ENCODE results near the gene NPAS2. TPM values are rescaled to one million over a fixed set of nuclear protein-coding genes. Genes with fewer than 3 reads are reported as not detected.
A peak's percentile ranks its signal among the peaks of the same experiment; 100 is the strongest.

Gene NPAS2
- total RNA-seq, 1 experiment from 2014 or later = 12.3 TPM

DNA sequence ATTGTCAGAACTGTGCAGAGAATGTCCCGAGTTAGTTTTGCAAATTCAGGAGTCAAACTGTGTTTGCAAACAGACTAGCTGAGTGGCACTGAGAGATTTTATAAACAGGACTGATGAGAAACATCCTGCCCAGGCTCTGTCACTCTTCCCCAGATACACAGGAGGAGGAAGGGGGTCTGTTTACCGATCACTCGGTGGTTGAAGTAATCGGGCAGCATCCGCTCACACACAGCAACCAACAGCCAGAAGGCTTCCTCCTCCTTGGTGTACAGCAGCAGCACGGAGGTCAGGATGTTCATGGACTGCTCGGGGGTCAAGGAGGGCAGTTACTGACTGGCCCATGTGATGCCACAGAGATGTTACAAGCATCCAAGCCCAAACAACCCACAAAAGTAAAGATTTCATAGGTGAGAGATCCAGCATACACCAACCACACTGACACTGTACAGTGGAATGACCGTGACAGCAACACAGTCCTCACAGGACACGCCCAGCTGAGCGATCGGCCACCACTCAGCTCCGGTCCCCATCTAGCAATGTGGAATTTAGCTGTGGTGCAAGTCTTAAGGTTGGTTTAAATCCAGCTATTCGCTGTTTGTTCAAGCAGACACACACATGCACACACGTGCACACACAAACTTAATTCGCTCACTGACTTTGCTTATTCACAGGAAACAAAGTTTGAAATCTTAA, 212.3 kb downstream of the NPAS2 start:
- Mint-ChIP-seq H3K4me1 (ENCODE audit: insufficient read depth, unreplicated experiment) (no peaks in the 10 kb centered on the region), H3K4me3 (ENCODE audit: unreplicated experiment) (no peak overlapping the region), H3K27me3 (ENCODE audit: insufficient read depth, unreplicated experiment) (no peaks in the 10 kb centered on the region), H3K9me3 (ENCODE audit: unreplicated experiment) (no peaks in the 10 kb centered on the region), H3K36me3 (ENCODE audit: insufficient read depth, unreplicated experiment) (peaks cover 99% of the 10 kb centered on the region), H3K27ac (ENCODE audit: low read depth, unreplicated experiment) (no peak overlapping the region)
- intact Hi-C loops (cut with micrococcal nuclease) = no loop called here
- no TSS peak for BruUV-seq (replicated peaks)
- DNase-seq (ENCODE audit: unreplicated experiment) = no peak
- ChIA-PET CTCF (interaction anchor here (0.6 to 3.6 kb wide), 10 partner anchors 11 to 422 kb away, joined by 3 to 22 read pairs (median 4); partner anchors contain the start of gene TBC1D8), POLR2A (interaction anchor here (1.4 kb wide), 1 partner anchor 118 kb away, joined by 4 read pairs; no protein-coding TSS in a partner anchor)
- TF ChIP-seq, protein P1, sequence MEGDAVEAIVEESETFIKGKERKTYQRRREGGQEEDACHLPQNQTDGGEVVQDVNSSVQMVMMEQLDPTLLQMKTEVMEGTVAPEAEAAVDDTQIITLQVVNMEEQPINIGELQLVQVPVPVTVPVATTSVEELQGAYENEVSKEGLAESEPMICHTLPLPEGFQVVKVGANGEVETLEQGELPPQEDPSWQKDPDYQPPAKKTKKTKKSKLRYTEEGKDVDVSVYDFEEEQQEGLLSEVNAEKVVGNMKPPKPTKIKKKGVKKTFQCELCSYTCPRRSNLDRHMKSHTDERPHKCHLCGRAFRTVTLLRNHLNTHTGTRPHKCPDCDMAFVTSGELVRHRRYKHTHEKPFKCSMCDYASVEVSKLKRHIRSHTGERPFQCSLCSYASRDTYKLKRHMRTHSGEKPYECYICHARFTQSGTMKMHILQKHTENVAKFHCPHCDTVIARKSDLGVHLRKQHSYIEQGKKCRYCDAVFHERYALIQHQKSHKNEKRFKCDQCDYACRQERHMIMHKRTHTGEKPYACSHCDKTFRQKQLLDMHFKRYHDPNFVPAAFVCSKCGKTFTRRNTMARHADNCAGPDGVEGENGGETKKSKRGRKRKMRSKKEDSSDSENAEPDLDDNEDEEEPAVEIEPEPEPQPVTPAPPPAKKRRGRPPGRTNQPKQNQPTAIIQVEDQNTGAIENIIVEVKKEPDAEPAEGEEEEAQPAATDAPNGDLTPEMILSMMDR (IDR thresholded peaks at IDR 0.05; ENCODE audit: unreplicated experiment) = no peak

DNA sequence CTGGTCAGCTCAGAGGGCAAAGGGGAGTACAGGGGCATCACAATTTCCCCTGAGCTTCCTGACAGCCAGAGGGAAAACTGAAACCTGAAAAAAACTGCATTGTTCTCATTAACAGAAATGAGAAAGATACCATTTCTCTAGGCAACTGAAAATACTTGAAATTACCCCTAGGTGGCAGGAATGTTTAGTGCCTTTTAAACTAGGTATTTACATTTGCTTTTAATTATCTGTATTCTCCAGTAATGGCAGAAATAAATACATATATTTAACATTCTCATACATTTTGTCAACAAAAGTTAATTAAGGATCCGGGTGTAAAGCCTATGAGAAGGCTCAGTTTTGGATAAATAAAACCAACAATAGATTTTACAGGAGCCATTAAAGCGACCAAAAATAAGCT, 216.6 kb downstream of the NPAS2 start:
- intact Hi-C loops (cut with micrococcal nuclease) = loop anchor here (1.0 kb wide), 2 partner anchors 116 to 169 kb away; no protein-coding TSS in a partner anchor
- Mint-ChIP-seq H3K9me3 (ENCODE audit: unreplicated experiment) (no peaks in the 10 kb centered on the region), H3K4me3 (ENCODE audit: unreplicated experiment) (no peak overlapping the region), H3K27me3 (ENCODE audit: insufficient read depth, unreplicated experiment) (no peaks in the 10 kb centered on the region), H3K27ac (ENCODE audit: low read depth, unreplicated experiment) (no peak overlapping the region), H3K4me1 (ENCODE audit: insufficient read depth, unreplicated experiment) (peaks cover 5% of the 10 kb centered on the region), H3K36me3 (ENCODE audit: insufficient read depth, unreplicated experiment) (peaks cover 100% of the 10 kb centered on the region)
- ChIA-PET CTCF (interaction anchor here (0.6 to 5.5 kb wide), 27 partner anchors 8 to 358 kb away, joined by 3 to 79 read pairs (median 4); partner anchors contain the start of gene TBC1D8), POLR2A (interaction anchor here (0.6 to 1.4 kb wide), 7 partner anchors 88 to 409 kb away, joined by 3 to 5 read pairs (median 4); no protein-coding TSS in a partner anchor)
- TF ChIP-seq, protein P1 (IDR thresholded peaks at IDR 0.05; ENCODE audit: unreplicated experiment) = peak; percentile 53
- no TSS peak for BruUV-seq (replicated peaks)
- DNase-seq (ENCODE audit: unreplicated experiment) = peak; percentile 35

DNA sequence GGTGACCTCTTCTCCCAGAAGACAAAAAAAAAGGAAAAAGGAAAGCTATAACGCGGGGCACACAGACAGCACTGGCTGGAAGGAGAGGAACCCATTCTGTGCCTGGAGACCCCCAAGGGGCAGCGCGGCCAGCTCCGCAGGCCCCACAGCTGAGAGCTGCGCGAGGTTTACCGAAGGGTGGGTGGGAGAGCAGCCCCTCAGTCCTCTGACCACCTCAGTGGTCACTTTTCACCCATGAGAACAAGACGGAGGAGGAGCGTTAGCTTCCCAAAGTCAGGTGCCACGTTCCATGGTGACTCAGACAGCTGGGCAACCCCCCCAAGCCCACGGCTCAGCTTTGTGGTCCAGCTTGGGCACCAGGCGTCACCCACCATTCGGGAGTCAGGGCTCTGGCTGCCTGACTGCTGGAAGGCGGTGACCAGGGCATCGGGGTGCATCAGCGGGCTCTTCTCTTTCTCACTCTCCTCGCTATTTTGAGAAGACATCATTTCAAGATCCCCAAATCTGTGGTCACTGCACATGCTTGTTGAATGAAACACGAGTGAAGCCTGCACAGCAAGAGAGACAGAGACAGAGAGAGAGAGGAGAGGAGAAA, 217.3 kb downstream of the NPAS2 start:
- Mint-ChIP-seq H3K4me3 (ENCODE audit: unreplicated experiment) (no peak overlapping the region), H3K4me1 (ENCODE audit: insufficient read depth, unreplicated experiment) (peaks cover 5% of the 10 kb centered on the region), H3K9me3 (ENCODE audit: unreplicated experiment) (no peaks in the 10 kb centered on the region), H3K27me3 (ENCODE audit: insufficient read depth, unreplicated experiment) (no peaks in the 10 kb centered on the region), H3K27ac (ENCODE audit: low read depth, unreplicated experiment) (peak overlapping the region; percentile 55), H3K36me3 (ENCODE audit: insufficient read depth, unreplicated experiment) (peaks cover 93% of the 10 kb centered on the region)
- intact Hi-C loops (cut with micrococcal nuclease) = no loop called here
- no peak for DNase-seq (ENCODE audit: unreplicated experiment)
- BruUV-seq (replicated peaks) = no TSS peak
- ChIA-PET POLR2A (interaction anchor here (0.7 to 1.4 kb wide), 6 partner anchors 87 to 168 kb away, joined by 3 to 5 read pairs (median 4); no protein-coding TSS in a partner anchor), CTCF (interaction anchor here (0.6 to 5.5 kb wide), 24 partner anchors 9 to 196 kb away, joined by 3 to 79 read pairs (median 5); partner anchors contain the start of gene TBC1D8)
- TF ChIP-seq, protein P1 (IDR thresholded peaks at IDR 0.05; ENCODE audit: unreplicated experiment) = no peak

Measured in MCF 10A (cell line).